A673 (cell line): ENCODE data around the gene CDC42BPB. TPM values are rescaled to one million over a fixed set of nuclear protein-coding genes. Genes with fewer than 3 reads are reported as not detected.

ENCODE experiments used
- BruUV-seq: library from RNA; stranded (reverse); fragments of 400-500 nt; replicated peaks from 2 replicates; lab custom pipeline; 2021; lab: Mats Ljungman, UMichigan
- CTCF ChIA-PET: fragments of 300-600 bp; sonication (Branson Sonifier 250); formaldehyde crosslinking; loops from one replicate; lab custom pipeline; 2022; ENCODE audit warnings: antibody characterized with exemption; lab: Charles Lee
- POLR2A ChIA-PET: fragments of 300-600 bp; sonication (Branson Sonifier 250); formaldehyde crosslinking; loops from one replicate; lab custom pipeline; 2022; ENCODE audit warnings: antibody characterized with exemption; ENCODE audit not compliant: low non-redundant PET; lab: Charles Lee
- DNase-seq: peaks from one replicate; pipeline ENCODE4 v3.0.0-alpha.2; 2015; ENCODE audit warnings: low spot score
- H3K27ac ChIP-seq: fragments of 200-600 bp; sonication (generic); 2 replicates; pipeline ENCODE4 v1.5.1; 2016; ENCODE audit warnings: mixed run types, low read depth, mild to moderate bottlenecking, mixed read lengths, antibody characterized with exemption, low read length; ENCODE audit not compliant: poor library complexity, severe bottlenecking
- H3K27me3 ChIP-seq: fragments of 200-600 bp; sonication (generic); replicated peaks from 2 replicates; pipeline ENCODE4 v1.6.1; 2017; ENCODE audit warnings: mixed run types, low read depth, mild to moderate bottlenecking, mixed read lengths, antibody characterized with exemption, low read length; ENCODE audit not compliant: insufficient read depth, poor library complexity
- H3K36me3 ChIP-seq: fragments of 200-600 bp; sonication (generic); 2 replicates; pipeline ENCODE4 v1.6.1; 2016; ENCODE audit warnings: mixed run types, mild to moderate bottlenecking, mixed read lengths, antibody characterized with exemption, low read length; ENCODE audit not compliant: insufficient read depth, poor library complexity, severe bottlenecking
- H3K4me1 ChIP-seq: fragments of 200-600 bp; sonication (generic); 2 replicates; pipeline ENCODE4 v1.6.1; 2017; ENCODE audit warnings: mixed run types, mild to moderate bottlenecking, mixed read lengths, antibody characterized with exemption, low read length; ENCODE audit not compliant: insufficient read depth, poor library complexity, severe bottlenecking
- H3K4me3 ChIP-seq: fragments of 200-600 bp; sonication (generic); 2 replicates; pipeline ENCODE4 v1.5.1; 2016; ENCODE audit warnings: low read depth, mixed run types, mild to moderate bottlenecking, mixed read lengths, low read length; ENCODE audit not compliant: poor library complexity, severe bottlenecking
- H3K9me3 ChIP-seq: fragments of 200-600 bp; sonication (generic); 2 replicates; pipeline ENCODE4 v1.6.1; 2016; ENCODE audit warnings: mixed run types, low read depth, mild to moderate bottlenecking, mixed read lengths, antibody characterized with exemption, low read length; ENCODE audit not compliant: poor library complexity, severe bottlenecking
- EZH2 ChIP-seq: fragments of 200-600 bp; sonication (generic); IDR thresholded peaks from 2 replicates; pipeline ENCODE4 v1.6.1; 2017; ENCODE audit warnings: borderline replicate concordance, low read depth, mild to moderate bottlenecking, mixed read lengths, antibody characterized with exemption, low read length; ENCODE audit not compliant: poor library complexity, severe bottlenecking
- intact Hi-C: fragments of 100-400 bp; cut with micrococcal nuclease; formaldehyde crosslinking; loops from one replicate; pipeline ENCODE4 v1.10.0; 2022; ENCODE audit not compliant: unreplicated experiment
- total RNA-seq: library from RNA; stranded (reverse); gene quantifications from 2 replicates; pipeline ENCODE4 v1.2.3, GENCODE V29; 2021
- TF ChIP-seq, protein P1 (sequence below): fragments of 300-800, 200-600 bp; sonication (generic); conservative IDR thresholded peaks from 2 replicates; pipeline ENCODE4 v1.5.1; 2017; ENCODE audit warnings: low read depth, mild to moderate bottlenecking, antibody characterized with exemption, low read length, moderate library complexity, mixed read lengths

Gene CDC42BPB
- total RNA-seq, 1 experiment from 2014 or later: 103 TPM

DNA sequence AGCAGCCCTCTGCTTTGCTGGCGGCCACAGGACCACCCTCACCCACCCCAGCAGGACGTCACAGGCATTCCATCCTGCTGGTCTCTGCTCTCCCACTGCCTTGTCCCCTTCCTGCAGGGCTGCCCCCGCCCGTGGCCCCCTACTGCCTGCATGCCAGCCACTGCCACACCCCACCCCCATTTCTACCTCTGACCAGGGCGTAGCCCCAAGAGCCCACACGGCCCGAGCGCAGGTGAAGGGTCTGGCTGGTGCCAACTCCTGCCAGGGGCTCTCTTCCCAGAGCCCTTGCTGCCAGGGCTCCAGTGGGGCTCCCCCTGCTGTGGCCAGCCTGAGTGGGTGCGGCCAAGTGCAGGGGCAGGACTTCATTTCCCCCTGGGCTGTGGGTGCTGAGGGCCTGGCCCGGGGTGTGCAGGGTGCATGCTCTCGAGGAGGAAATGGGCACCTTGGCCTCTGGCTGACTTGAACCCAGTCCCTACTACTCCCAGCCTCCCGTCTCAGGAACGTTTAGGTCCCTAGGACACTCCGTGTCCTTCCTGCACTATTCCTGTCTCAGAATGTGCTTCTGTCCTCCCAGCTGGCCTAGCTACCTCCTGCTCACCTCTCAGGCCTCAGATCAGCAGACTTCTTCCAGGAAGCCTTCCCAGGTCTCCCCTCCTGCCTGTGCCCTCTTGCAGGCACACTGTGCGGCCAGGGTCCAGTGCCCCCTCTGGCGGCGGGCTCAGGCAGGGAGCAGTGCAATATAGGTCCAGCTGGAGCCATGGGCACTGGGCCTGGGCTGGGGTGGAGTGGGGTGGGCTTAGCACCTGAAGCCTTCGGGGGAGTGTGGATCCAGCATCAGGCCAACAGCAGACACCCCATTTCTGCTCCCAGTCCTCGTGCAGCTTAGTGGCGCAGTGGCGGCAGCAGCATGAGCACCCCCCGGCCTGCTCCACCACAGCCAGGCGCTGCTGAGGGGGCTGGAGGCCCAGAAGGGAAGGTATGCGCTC lies 28.1 kb upstream of the CDC42BPB start:
- H3K27ac ChIP-seq: no peak overlapping the region
- no TSS peak for BruUV-seq
- ChIA-PET CTCF (no interaction called here), POLR2A (no interaction called here)
- no peaks in the 10 kb centered on the region for H3K27me3 ChIP-seq
- H3K4me3 ChIP-seq: no peak overlapping the region
- no peak for DNase-seq
- no peaks in the 10 kb centered on the region for H3K4me1 ChIP-seq
- H3K9me3 ChIP-seq: no peaks in the 10 kb centered on the region
- no peaks in the 10 kb centered on the region for H3K36me3 ChIP-seq
- intact Hi-C loops: no loop called here
- TF ChIP-seq EZH2: no peak
- TF ChIP-seq, protein P1, sequence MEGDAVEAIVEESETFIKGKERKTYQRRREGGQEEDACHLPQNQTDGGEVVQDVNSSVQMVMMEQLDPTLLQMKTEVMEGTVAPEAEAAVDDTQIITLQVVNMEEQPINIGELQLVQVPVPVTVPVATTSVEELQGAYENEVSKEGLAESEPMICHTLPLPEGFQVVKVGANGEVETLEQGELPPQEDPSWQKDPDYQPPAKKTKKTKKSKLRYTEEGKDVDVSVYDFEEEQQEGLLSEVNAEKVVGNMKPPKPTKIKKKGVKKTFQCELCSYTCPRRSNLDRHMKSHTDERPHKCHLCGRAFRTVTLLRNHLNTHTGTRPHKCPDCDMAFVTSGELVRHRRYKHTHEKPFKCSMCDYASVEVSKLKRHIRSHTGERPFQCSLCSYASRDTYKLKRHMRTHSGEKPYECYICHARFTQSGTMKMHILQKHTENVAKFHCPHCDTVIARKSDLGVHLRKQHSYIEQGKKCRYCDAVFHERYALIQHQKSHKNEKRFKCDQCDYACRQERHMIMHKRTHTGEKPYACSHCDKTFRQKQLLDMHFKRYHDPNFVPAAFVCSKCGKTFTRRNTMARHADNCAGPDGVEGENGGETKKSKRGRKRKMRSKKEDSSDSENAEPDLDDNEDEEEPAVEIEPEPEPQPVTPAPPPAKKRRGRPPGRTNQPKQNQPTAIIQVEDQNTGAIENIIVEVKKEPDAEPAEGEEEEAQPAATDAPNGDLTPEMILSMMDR: no peak; the same call in 1 of the 2 replicates

DNA sequence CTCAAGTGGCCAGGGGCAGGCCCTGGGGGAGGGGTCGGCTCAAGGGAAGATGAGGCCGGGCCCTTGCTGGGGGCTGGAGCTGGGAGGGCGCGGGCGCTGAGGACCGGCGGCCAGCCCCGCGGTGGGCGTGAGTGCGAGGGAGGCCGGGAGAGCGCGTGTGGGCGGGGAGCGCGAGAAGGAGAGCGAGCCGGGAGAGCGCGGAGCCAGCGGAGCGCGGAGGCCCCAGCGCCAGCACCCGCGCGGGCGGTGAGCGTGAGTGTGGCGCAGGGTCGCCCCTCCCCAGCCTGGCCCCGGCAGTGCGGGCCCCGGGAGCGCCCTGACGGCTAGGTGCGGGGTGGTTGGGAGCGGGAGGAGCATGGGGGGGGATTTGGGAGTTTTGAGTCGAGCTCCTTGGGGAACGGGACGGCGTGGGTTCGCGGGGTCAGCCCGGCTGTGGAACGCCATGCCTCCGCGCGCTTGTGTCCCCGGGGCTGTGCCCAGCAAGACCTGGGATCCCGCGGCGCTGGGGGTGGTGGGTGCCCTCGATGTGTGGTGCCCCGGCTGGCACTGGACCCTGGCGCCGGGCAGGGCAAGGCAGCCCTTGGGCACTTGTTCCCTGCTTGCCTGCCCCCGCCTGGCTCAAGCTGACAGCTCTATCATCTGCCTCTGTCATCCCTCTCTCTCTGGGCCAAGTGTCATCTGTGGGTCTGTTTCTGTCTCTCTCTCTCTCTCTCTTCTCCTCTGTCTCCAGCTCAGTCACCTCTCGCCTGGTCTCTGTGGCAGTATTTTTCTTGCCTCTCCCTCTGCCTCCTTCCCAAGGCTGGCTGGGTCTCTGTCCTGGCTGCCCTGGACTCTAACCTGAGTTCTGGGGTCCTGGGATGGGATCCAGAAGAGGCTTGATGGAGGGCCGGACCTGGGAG lies 26.9 kb upstream of the CDC42BPB start, which contains the start of gene LBHD2:
Gene LBHD2, plus strand, starts transcription at position 190 of the 899 bp plus-strand sequence. CDS start 1,803 bp downstream, outside the sequence.
- CTCF ChIA-PET: no interaction called here
- TF ChIP-seq, protein P1: no peak
- TF ChIP-seq EZH2: no peak
- intact Hi-C loops: no loop called here

DNA sequence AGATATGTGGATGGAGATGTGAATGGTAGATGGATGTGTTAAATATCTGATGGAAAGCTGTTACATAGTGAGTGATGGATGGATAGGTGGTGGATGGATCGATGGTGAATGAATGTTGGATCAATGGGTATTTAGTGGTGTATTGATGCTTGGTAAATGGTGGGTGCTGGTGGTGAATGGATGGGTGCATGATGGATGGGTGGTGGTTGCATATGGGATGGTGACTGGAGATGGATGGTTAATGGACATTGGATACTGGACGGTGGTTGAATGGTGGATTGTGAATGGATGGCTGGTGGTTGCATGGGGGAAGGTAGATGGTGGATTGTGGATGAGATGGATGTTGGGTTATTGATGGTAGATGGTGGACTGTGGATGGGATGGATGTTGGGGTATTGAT lies 24.6 kb upstream of the CDC42BPB start:
- intact Hi-C loops: no loop called here
- TF ChIP-seq EZH2: no peak
- TF ChIP-seq, protein P1: no peak
- POLR2A ChIA-PET: no interaction called here

More for the DNA sequence above, 26.9 kb upstream of the CDC42BPB start, which contains the start of gene LBHD2:
- no TSS peak for BruUV-seq
- H3K9me3 ChIP-seq: no peaks in the 10 kb centered on the region
- POLR2A ChIA-PET: interaction anchor here (0.7 kb wide), 1 partner anchor 91 kb away, joined by 9 read pairs; no protein-coding TSS in a partner anchor
- no peak within 1 kb of the TSS for H3K27ac ChIP-seq
- no peaks in the 10 kb centered on the region for H3K4me1 ChIP-seq
- peak within 1 kb of the TSS; percentile 33 for H3K4me3 ChIP-seq
- no peaks in the 10 kb centered on the region for H3K36me3 ChIP-seq
- H3K27me3 ChIP-seq: no peaks in the 10 kb centered on the region
- peak; percentile 46 for DNase-seq

More for the DNA sequence above, 24.6 kb upstream of the CDC42BPB start:
- CTCF ChIA-PET: interaction anchor here (0.6 kb wide), 1 partner anchor 213 kb away, joined by 3 read pairs; no protein-coding TSS in a partner anchor
- no TSS peak for BruUV-seq
- no peaks in the 10 kb centered on the region for H3K9me3 ChIP-seq
- H3K4me1 ChIP-seq: peaks cover 6% of the 10 kb centered on the region
- H3K27me3 ChIP-seq: no peaks in the 10 kb centered on the region
- H3K36me3 ChIP-seq: no peaks in the 10 kb centered on the region
- no peak overlapping the region for H3K4me3 ChIP-seq
- no peak overlapping the region for H3K27ac ChIP-seq
- no peak for DNase-seq
